ENCODE measurements around the gene SLC27A6. TPM values are rescaled to one million over a fixed set of nuclear protein-coding genes. Genes with fewer than 3 reads are reported as not detected.

SLC27A6 gene
- total and polyA plus RNA-seq, 10 of the 15 experiments (the other 5 are each of a cell fraction or from before 2014, with no cell fraction given): not detected

GRCh38 chr5:128965011-128965637 lies at the start of gene SLC27A6 (continued):
- TF ChIP-seq STAT1 (conservative IDR thresholded peaks at IDR 0.05): no peak
- TF ChIP-seq HDGF (IDR thresholded peaks at IDR 0.05): no peak
- TF ChIP-seq ATF7 (IDR thresholded peaks at IDR 0.05; ENCODE audit: low read depth): no peak
- no peak for TF ChIP-seq EZH2 (IDR thresholded peaks at IDR 0.05; ENCODE audit: borderline replicate concordance, control insufficient read depth, low read depth, low read length)
- no peak for TF ChIP-seq TCF12 (IDR thresholded peaks at IDR 0.05; ENCODE audit: low read depth, low read length)
- no peak for TF ChIP-seq EGR1 (IDR thresholded peaks at IDR 0.05; ENCODE audit: borderline replicate concordance in 1 of 2, low read depth in 2 of 2, low read length in 2 of 2)

- Histone ChIP-seq H2AFZ (ENCODE audit: control insufficient read depth, low read depth, low read length) (no peak overlapping the region), H3K27me3 (replicated peaks in 1 of 2; ENCODE audit: control insufficient read depth in 2 of 2, insufficient read depth in 2 of 2, low read length in 1 of 2) (no peaks in the 10 kb centered on the region), H3K27ac (ENCODE audit: control insufficient read depth, insufficient read depth) (no peak overlapping the region), H3K4me1 (ENCODE audit: control insufficient read depth, insufficient read depth, low read length) (no peaks in the 10 kb centered on the region), H3K36me3 (ENCODE audit: control insufficient read depth in 2 of 2, insufficient read depth in 2 of 2, low read length in 1 of 2) (no peaks in the 10 kb centered on the region), H3K4me2 (ENCODE audit: control insufficient read depth, insufficient read depth) (no peak overlapping the region), H3K79me2 (ENCODE audit: control insufficient read depth, insufficient read depth, low read length) (no peaks in the 10 kb centered on the region), H3K4me3 (no peak overlapping the region), H3K9ac (ENCODE audit: control insufficient read depth, insufficient read depth, low read length) (no peak overlapping the region), H3K9me3 (replicated peaks; ENCODE audit: control insufficient read depth, insufficient read depth, low read length) (no peaks in the 10 kb centered on the region), H4K20me1 (ENCODE audit: control insufficient read depth, insufficient read depth) (no peaks in the 10 kb centered on the region)
- ChIA-PET CTCF (interaction anchor here (0.8 to 2.1 kb wide), 3 partner anchors 8 to 206 kb away, joined by 3 to 13 read pairs (median 3); no protein-coding TSS in a partner anchor), RAD21 (ENCODE audit: unreplicated experiment) (no interaction called here), SMC1A (ENCODE audit: uncharacterized antibody, unreplicated experiment) (interaction anchor here (1.1 kb wide), 1 partner anchor 200 kb away, joined by 3 read pairs; no protein-coding TSS in a partner anchor), POLR2A (no interaction called here)
- BruUV-seq (replicated peaks): no TSS peak
- WGBS (ENCODE audit: insufficient coverage, insufficient replicate concordance, low lambda C conversion rate, missing lambda C conversion rate): 2% methylated on average over 2 of the region's 2 CpGs
- ATAC-seq (no peak), DNase-seq (ENCODE audit: low read depth, low spot score) (no peak), FAIRE-seq (no peak)
- intact Hi-C loops (cut with micrococcal nuclease; ENCODE audit: unreplicated experiment): no loop called here
- in situ Hi-C loops (cut with MboI): no loop called here
- TF ChIP-seq MYC (IDR thresholded peaks at IDR 0.05; ENCODE audit: insufficient read depth, insufficient read length, insufficient replicate concordance, low read length, severe bottlenecking): no peak
- TF ChIP-seq NFXL1 (IDR thresholded peaks at IDR 0.05; ENCODE audit: borderline replicate concordance): no peak
- no peak for TF ChIP-seq GATAD2B (conservative IDR thresholded peaks at IDR 0.05; ENCODE audit: low read depth)
- no peak for TF ChIP-seq ZBTB11 (CRISPR knock-in tag; IDR thresholded peaks at IDR 0.05)
- TF ChIP-seq RELB (IDR thresholded peaks at IDR 0.05; ENCODE audit: low read depth): no peak
- no peak for TF ChIP-seq SIX5 (IDR thresholded peaks at IDR 0.05; ENCODE audit: low read depth, low read length, severe bottlenecking)
These were observed 45.7 kb upstream of the SLC27A6 start for GRCh38 chr5:128919542-128919941.
